GM18519 (cell line): ENCODE measurements around the gene C1QTNF12.

Experiments used
- ATAC-seq: cut with Tn5 transposase; IDR thresholded peaks from one replicate; pipeline ENCODE4 v1.9.1; 2021; ENCODE audit warnings: mild to moderate bottlenecking, moderate library complexity; ENCODE audit not compliant: unreplicated experiment, low FRiP score

Gene C1QTNF12

DNA sequence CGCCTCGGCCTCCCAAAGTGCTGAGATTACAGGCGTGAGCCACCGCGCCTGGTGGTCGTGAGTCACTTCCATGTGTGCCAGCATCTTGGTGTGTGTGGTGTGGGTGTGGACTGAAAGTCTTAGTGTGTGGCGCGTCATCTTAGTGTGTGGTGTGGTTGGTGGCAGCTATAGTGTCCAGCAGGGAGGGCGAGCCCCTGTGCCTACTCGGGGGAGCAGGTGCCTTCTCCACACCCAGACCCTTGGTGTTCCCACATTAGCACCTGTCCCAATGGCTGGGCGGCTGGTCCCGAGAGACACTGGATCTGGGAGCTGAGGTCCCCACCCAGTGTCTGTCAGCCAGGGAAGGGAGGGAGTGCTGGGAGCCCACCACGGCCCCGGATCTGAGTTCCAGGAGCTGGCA is 36.5 kb upstream of the C1QTNF12 start:
- no peak for ATAC-seq

DNA sequence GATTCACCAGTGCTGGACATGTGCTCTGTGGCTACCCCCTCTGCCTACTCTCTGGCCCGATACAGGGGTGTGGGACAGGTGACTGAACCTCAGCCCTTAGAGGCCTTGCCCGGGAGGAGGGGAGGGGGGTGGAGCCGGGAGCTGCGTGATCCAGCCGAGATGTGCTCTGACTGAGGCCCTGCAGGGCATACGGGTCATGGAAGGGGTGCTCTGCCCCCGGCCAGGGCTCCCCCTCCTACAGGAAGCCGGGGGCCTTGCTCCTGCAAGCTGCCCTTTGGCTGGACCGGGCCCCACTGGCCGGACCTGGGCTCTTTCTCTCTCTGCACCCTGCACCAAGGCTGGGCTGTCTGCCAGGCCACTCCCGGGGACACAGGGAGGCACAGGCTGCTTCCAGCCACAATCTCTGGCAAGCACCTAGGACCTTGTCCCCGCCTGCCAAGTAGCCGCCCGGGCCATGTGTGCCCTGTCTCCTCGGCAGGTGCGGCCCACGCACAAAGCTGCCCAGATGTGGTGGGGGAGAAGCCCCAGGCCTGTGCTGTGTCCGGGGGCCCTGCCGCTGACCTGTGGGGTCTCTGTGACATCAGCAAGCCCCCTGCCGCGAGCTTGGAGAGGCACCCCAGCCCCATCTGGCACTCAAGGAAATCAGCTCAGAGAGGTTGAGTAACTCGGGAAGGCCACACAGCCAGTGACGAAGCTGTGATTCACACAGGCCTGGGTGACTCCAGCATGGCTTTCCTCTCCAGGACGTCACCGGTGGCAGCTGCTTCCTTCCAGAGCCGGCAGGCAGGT is 35.2 kb upstream of the C1QTNF12 start:
- ATAC-seq, result no peak

GRCh38 chr1:1280782-1281481 is 34.4 kb upstream of the C1QTNF12 start:
- ATAC-seq, result no peak

- no peak for ATAC-seq
These were observed 32.5 kb upstream of the C1QTNF12 start for GRCh38 chr1:1279028-1279427.

DNA sequence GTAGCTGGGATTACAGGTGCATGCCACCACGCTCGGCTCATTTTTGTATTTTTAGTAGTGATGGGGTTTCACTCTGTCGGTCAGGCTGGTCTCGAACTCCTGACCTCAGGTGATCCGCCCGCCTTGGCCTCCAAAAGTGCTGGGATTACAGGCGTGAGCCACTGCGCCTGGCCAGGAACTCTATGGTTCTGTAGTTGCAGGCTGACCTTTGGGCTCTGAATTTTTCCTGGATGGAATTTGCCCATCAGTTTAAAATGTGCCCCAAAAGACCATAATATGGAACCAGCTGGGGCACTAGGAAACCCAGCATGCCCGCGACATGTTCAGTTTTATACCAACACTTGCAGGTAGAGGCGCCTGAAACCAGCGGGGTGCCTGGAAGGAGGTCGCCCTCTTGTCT is 32.1 kb upstream of the C1QTNF12 start:
- ATAC-seq, result no peak

DNA sequence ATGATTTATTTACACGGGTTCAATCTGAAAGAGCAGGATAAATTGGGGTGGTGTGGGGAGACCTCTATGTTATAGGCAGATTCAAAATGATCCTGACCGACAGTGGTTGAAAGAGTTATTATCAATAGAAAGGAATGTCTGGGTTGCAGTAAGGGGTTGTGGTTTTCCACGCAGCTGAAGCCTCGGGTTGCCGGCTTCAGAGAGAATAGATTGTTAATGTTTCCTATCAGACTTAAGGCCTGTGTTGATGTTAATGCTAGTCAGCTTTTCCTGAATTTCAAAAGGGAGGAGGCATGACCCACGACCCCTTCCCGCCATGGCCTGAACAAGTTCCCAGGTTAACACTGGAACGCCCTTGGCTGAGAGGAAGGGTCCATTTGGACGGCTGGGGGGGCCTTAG is 29.3 kb upstream of the C1QTNF12 start:
- no peak for ATAC-seq

GRCh38 chr1:1274931-1275431 is 28.5 kb upstream of the C1QTNF12 start:
- no peak for ATAC-seq

DNA sequence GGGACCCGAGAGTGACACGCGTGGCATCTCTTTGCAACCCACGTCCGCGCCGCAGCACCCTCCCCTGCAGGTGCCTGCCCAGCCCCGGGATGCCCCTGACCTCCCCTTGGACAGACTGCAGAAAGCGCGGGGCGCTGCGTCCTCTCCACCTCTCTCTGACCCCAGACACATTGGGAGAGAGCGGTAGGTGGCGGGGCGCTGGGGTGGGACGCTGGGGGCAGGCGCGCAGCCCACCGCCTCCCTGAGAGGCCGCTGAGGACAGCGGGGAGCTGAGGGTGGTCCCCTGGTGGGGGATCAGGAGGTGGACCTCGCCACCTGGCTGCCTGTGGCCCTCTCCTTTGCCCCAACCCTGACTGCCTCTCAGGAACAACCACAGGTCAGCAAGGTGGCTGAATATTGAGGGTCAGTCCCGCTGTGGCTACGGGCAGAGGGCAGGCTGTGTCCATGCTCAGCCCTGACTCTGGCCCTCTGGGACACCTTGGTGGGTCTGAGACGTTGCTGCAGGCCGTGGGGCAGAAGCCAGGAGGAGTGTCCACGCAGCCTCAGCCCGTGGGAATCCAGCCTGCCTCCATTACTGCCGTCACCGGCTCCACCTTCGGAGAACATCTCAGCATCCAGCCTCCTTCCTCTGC is 27.9 kb upstream of the C1QTNF12 start:
- ATAC-seq, result no peak

DNA sequence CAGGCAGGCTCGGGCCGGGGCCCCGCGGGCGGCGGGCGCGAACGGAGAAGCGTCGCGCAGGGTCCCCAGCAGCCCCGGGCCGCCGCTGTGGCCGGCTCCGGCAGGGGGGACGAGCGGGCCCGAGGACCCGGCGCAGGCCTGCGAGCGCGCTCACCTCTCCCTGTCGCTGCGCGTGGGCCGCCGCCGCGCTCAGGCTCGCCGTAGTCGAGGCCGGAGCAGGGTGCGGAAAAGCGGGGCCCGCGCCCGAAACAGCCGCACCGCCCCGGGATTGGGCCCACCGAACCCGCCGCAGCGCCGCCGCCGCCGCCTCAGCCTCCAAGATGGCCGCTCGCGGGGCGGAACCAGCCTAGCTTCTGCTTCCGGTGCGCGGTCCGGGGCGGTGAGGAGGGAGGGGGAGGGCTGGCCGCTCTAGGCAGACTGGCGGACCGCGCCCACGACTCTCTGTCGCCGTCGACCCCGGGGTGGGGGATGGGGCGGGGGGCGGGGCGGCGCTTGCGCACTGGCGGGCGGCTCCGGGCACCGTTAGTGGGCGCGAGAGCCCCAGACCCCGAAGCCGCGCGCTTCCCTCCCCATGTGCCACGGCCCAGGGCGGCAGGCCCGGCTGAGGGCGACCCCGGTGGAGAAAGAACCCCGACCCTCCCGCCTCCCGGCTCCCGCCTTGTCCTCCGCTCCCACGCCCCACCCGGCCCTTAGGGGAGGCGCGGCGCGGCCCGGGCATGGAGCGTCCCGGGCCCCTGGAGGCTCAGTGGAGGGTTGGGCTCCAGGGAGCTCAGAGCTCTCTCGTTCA is 27.2 kb upstream of the C1QTNF12 start, which contains the start of gene UBE2J2:
Gene UBE2J2 (minus strand): TSS at position 343 of the 787 bp plus-strand sequence. CDS start 5,862 bp downstream, outside the sequence.
- ATAC-seq, result peak; percentile 37

DNA sequence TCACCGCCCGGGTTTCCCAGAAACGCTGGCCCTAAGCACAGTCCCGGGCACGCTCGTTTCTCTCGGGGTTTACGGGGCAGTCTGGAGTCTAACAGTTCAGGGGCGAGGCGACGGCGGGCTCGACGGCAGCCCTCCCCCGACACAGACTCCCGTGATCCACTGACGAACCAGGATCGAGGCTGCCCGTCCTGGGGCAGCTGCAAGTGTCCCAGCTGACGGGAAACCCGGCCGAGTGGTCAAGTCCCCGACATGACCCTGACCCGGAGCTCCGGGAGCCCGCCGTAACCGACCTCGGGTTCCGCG is 26.6 kb upstream of the C1QTNF12 start:
- peak; percentile 10 for ATAC-seq

GRCh38 chr1:1272341-1273208 is 26.1 kb upstream of the C1QTNF12 start:
- ATAC-seq, result no peak

GRCh38 chr1:1270813-1271212 is 24.3 kb upstream of the C1QTNF12 start:
- no peak for ATAC-seq

- no peak for ATAC-seq
These were observed 21.8 kb upstream of the C1QTNF12 start for GRCh38 chr1:1268284-1268682.

- no peak for ATAC-seq
These were observed 21.2 kb upstream of the C1QTNF12 start for GRCh38 chr1:1267488-1268283.

DNA sequence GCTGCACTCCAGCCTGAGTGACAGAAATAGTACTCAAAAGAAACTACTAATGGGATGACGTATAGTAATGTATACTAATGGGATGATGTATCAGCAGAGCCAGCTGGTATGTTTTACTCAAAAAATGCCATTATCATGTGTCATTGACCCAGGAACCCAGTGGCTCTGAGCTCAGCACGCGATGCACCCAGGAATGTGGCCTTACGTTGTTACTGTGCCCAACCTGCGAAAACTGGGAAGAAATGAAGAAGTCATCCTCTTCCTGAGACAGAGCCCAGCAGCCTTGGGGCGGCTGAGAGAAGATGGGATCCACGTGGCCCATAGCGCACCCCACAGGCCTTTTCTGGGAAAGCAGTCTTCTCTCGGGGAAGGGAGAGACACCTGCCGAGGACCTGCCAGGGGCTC is 18.3 kb upstream of the C1QTNF12 start:
- no peak for ATAC-seq

- ATAC-seq, result no peak
These were observed 17.5 kb upstream of the C1QTNF12 start for GRCh38 chr1:1264026-1264425.

DNA sequence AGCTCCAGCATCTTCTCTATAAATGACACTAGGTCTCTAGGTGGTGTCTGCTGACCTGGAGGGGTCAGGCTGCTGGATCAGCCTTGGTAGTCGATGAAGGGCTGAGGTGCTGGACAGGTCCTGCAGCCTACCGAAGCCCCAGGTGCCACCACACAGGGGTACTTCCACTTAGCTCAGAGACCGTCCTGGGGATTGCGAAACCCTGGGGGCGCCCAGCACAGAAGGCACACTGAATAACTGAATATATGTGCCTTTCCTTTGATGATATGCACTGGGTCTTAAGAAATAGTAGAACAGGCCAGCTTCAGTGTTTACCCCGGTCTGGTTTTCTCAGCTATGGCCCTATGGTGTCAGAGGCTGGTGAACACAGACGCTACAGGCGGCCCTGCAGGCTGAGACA is 16.2 kb upstream of the C1QTNF12 start:
- no peak for ATAC-seq

DNA sequence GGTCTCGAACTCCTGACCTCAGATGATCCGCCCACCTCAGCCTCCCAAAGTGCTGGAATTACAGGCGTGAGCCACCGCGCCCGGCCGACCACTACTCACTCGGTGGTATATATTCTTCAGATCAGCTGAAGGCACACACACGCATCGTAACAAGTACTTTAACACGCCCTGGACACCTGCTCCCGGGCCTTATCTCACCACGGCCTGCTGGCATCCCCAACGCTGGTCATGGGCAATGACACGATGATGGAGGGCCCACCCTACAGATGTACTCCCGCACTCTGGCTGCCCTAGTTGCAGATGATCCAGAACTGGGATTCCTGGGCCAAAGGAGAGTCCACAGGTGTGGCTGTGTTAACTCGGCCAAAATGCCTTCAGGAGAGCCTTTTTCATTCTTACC is 15.5 kb upstream of the C1QTNF12 start:
- no peak for ATAC-seq
